CD4-positive, alpha-beta memory T cell (primary cell): ENCODE data around the gene UBASH3B. TPM values are rescaled to one million over a fixed set of nuclear protein-coding genes. Genes with fewer than 3 reads are reported as not detected.
"Not testable (repeated sequence)": the region's sequence is repeated elsewhere in the genome, so short reads cannot be mapped to it uniquely, and the experiment has no call there.

Experiments used
- CTCF ChIA-PET: fragments of 350-600 bp; sonication (Branson Sonifier 250); formaldehyde crosslinking; loops from one replicate; lab custom pipeline; 2021; ENCODE audit warnings: inconsistent platforms; ENCODE audit not compliant: partially characterized antibody; lab: Charles Lee
- POLR2A ChIA-PET: fragments of 350-600 bp; sonication (Branson Sonifier 250); formaldehyde crosslinking; loops from one replicate; lab custom pipeline; 2021; ENCODE audit not compliant: partially characterized antibody; lab: Charles Lee
- DNase-seq, 5 donors: peaks; one replicate each; pipeline versions ENCODE4 v3.0.0 to v3.0.0-alpha.2; 2020 to 2022; ENCODE audit warnings: mixed read lengths in 1 of 5
- H3K27ac ChIP-seq: one replicate; pipeline ENCODE4 v1.7.0; 2013; ENCODE audit warnings: low read depth, low read length
- H3K27me3 ChIP-seq: 2 replicates; pipeline ENCODE4 v1.7.0; 2013; ENCODE audit warnings: mild to moderate bottlenecking, low read length, moderate library complexity; ENCODE audit not compliant: insufficient read depth
- H3K36me3 ChIP-seq: 2 replicates; pipeline ENCODE4 v1.7.0; 2013; ENCODE audit warnings: mild to moderate bottlenecking, low read length, moderate library complexity; ENCODE audit not compliant: insufficient read depth
- H3K4me1 ChIP-seq: 2 replicates; pipeline ENCODE4 v1.7.0; 2013; ENCODE audit warnings: mild to moderate bottlenecking, low read length, moderate library complexity; ENCODE audit not compliant: insufficient read depth
- H3K4me3 ChIP-seq, 2 donors: one replicate each; pipeline ENCODE4 v1.7.0; 2013; ENCODE audit warnings: low read length in 2 of 2, mild to moderate bottlenecking in 1 of 2
- H3K9me3 ChIP-seq, 2 donors: one replicate each; pipeline ENCODE4 v1.7.0; 2013; ENCODE audit warnings: low read length in 2 of 2, control low read depth in 1 of 2; ENCODE audit not compliant: control insufficient read depth in 1 of 2
- H3K27ac Mint-ChIP-seq, 7 donors: one replicate each; pipeline ENCODE4 v1.8.0; 2020 to 2021; ENCODE audit warnings: mixed read lengths in 7 of 7, mild to moderate bottlenecking in 6 of 7, inconsistent platforms in 3 of 7, moderate library complexity in 3 of 7
- H3K27me3 Mint-ChIP-seq, 2 donors: one replicate each; pipeline ENCODE4 v1.8.0; 2020 to 2021; ENCODE audit warnings: mixed read lengths in 2 of 2
- H3K36me3 Mint-ChIP-seq, 2 donors: one replicate each; pipeline ENCODE4 v1.8.0; 2020 to 2021; ENCODE audit warnings: mixed read lengths in 2 of 2, inconsistent platforms in 1 of 2, mild to moderate bottlenecking in 1 of 2
- H3K4me1 Mint-ChIP-seq, 4 donors: one replicate each; pipeline ENCODE4 v1.8.0; 2020 to 2021; ENCODE audit warnings: mixed read lengths in 4 of 4, mild to moderate bottlenecking in 1 of 4
- H3K4me3 Mint-ChIP-seq, 8 donors: one replicate each; pipeline ENCODE4 v1.8.0; 2020 to 2021; ENCODE audit warnings: mixed read lengths in 8 of 8, mild to moderate bottlenecking in 7 of 8, moderate library complexity in 6 of 8, inconsistent platforms in 3 of 8
- H3K9me3 Mint-ChIP-seq, 8 donors: one replicate each; pipeline ENCODE4 v1.8.0; 2020 to 2021; ENCODE audit warnings: mixed read lengths in 8 of 8, mild to moderate bottlenecking in 5 of 8, inconsistent platforms in 3 of 8, moderate library complexity in 1 of 8
- intact Hi-C: fragments of 100-400 bp; cut with micrococcal nuclease; formaldehyde crosslinking; loops from one replicate; pipeline ENCODE4 v1.15.1; 2023
- polyA plus RNA-seq, 2 donors: library from polyadenylated mRNA; unstranded; fragments of 300-500 nt; fragmentation: Illumina TruSeq; gene quantifications; one replicate each; pipeline ENCODE4 v1.2.3, GENCODE V29; 2021
- total RNA-seq, 2 experiments: library from RNA; stranded (reverse); gene quantifications; one replicate each; pipeline ENCODE4 v1.2.3, GENCODE V29; 2021

UBASH3B gene
- total and polyA plus RNA-seq, 4 experiments from 2014 or later, result 6.7 to 30.9 (median 20.2) TPM

DNA sequence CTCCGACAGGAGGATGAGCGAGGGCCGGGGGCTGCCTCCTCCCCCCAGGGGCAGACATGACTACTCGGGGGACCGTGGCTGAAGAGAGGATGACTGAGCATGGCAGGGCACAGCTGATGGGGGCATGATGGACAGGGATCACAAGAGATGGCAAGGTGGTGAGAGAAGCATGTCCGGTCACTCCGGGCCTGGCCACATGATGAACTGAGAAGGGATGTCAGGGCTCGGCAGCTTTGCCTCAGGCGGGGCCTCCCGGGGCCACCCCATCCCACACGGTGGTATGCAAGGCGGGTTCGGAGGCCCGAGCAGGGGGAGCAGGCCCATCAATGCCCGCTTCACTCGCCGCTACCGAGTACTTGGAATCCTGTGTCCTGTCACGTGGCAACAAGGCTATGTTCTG, 36.6 kb upstream of the UBASH3B start:
- H3K4me3 Mint-ChIP-seq, result no peak overlapping the region
- H3K36me3 Mint-ChIP-seq, result no peaks in the 10 kb centered on the region
- H3K27ac ChIP-seq, result no peak overlapping the region
- no peak overlapping the region for H3K27ac Mint-ChIP-seq
- POLR2A ChIA-PET, result no interaction called here
- no peaks in the 10 kb centered on the region for H3K4me1 ChIP-seq
- peaks cover 0 to 7% (median 0%) of the 10 kb centered on the region in 8 donors for H3K9me3 Mint-ChIP-seq
- no peak for DNase-seq
- intact Hi-C loops, result no loop called here
- no peaks in the 10 kb centered on the region for H3K9me3 ChIP-seq
- no peaks in the 10 kb centered on the region for H3K36me3 ChIP-seq
- H3K4me1 Mint-ChIP-seq, result no peaks in the 10 kb centered on the region
- H3K27me3 Mint-ChIP-seq, result peaks cover 0 to 2% of the 10 kb centered on the region in 2 donors
- no peaks in the 10 kb centered on the region for H3K27me3 ChIP-seq
- CTCF ChIA-PET, result interaction anchor here (1.3 to 2.0 kb wide), 3 partner anchors 10 to 234 kb away, joined by 5 to 8 read pairs (median 6); no protein-coding TSS in a partner anchor
- H3K4me3 ChIP-seq, result no peak overlapping the region

- Histone ChIP-seq H3K4me1 (no peaks in the 10 kb centered on the region), H3K36me3 (no peaks in the 10 kb centered on the region), H3K4me3 (no peak overlapping the region), H3K27ac (no peak overlapping the region), H3K27me3 (no peaks in the 10 kb centered on the region), H3K9me3 (no peaks in the 10 kb centered on the region)
- no peak overlapping the region for H3K4me3 Mint-ChIP-seq
- peaks cover 1 to 2% of the 10 kb centered on the region in 2 donors for H3K27me3 Mint-ChIP-seq
- peaks cover 0 to 7% (median 0%) of the 10 kb centered on the region in 8 donors for H3K9me3 Mint-ChIP-seq
- no peak for DNase-seq
- H3K36me3 Mint-ChIP-seq, result no peaks in the 10 kb centered on the region
- ChIA-PET CTCF (interaction anchor here (1.1 to 2.0 kb wide), 4 partner anchors 9 to 233 kb away, joined by 3 to 8 read pairs (median 6); no protein-coding TSS in a partner anchor), POLR2A (no interaction called here)
- no peaks in the 10 kb centered on the region for H3K4me1 Mint-ChIP-seq
- intact Hi-C loops, result no loop called here
- no peak overlapping the region for H3K27ac Mint-ChIP-seq
These were observed 35.8 kb upstream of the UBASH3B start for GRCh38 chr11:122619757-122620156.

GRCh38 chr11:122625501-122625900, 30.0 kb upstream of the UBASH3B start:
- POLR2A ChIA-PET, result not testable (repeated sequence)

DNA sequence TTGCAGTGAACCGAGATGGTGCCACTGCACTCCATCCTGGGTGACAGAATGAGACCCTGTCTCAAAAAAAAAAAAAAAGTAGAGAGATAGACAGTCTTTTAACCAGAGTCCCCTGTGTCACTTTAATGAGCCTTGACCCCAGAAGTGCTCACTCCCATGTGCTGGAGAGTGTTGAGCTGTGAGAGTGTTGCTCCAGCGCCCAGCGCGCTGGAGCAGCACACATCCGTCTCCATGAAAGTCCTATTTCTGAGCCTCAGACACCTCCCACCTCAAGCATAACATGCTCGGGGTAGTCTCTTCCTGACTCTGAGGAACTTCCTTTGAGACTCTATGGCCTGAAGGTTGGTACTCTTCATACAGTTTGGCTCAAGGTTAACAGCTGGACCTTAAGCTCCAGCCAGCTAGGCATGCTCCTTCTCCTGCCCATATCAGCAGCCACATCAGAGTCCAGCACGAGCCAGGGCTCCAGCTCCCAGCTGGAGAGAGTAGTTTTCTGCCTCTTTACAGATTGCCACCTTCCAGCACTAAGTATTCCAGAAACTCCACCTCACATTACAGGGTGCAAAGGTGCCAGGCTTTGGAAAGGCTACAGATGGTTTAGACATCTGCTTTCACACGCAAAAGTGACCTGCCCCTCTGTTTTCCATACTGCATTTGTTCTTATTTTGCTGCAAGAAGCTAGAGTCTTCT, 29.4 kb upstream of the UBASH3B start:
- peaks cover 0 to 7% (median 4%) of the 10 kb centered on the region in 4 donors for H3K4me1 Mint-ChIP-seq
- no peak overlapping the region for H3K4me3 ChIP-seq
- POLR2A ChIA-PET, result no interaction called here
- H3K27me3 ChIP-seq, result no peaks in the 10 kb centered on the region
- H3K9me3 ChIP-seq, result no peaks in the 10 kb centered on the region
- H3K27me3 Mint-ChIP-seq, result peaks cover 0 to 1% of the 10 kb centered on the region in 2 donors
- H3K36me3 ChIP-seq, result no peaks in the 10 kb centered on the region
- H3K36me3 Mint-ChIP-seq, result no peaks in the 10 kb centered on the region
- no peak for DNase-seq
- intact Hi-C loops, result no loop called here
- H3K27ac ChIP-seq, result no peak overlapping the region
- H3K4me3 Mint-ChIP-seq, result no peak overlapping the region
- CTCF ChIA-PET, result interaction anchor here (1.0 to 16.3 kb wide), 6 partner anchors 126 to 227 kb away, joined by 3 to 472 read pairs (median 44); no protein-coding TSS in a partner anchor
- peaks cover 5% of the 10 kb centered on the region for H3K4me1 ChIP-seq
- H3K9me3 Mint-ChIP-seq, result no peaks in the 10 kb centered on the region
- no peak overlapping the region for H3K27ac Mint-ChIP-seq

More at GRCh38 chr11:122625501-122625900, 30.0 kb upstream of the UBASH3B start:
- H3K4me1 ChIP-seq, H3K27ac Mint-ChIP-seq, H3K9me3 Mint-ChIP-seq, H3K9me3 ChIP-seq, H3K4me1 Mint-ChIP-seq, H3K36me3 Mint-ChIP-seq, H3K27me3 Mint-ChIP-seq, DNase-seq, H3K27ac ChIP-seq, H3K27me3 ChIP-seq, H3K4me3 ChIP-seq, H3K36me3 ChIP-seq, intact Hi-C loops, H3K4me3 Mint-ChIP-seq: not testable (repeated sequence)
- CTCF ChIA-PET, result interaction anchor here (0.7 to 16.3 kb wide), 6 partner anchors 45 to 227 kb away, joined by 3 to 472 read pairs (median 38); no protein-coding TSS in a partner anchor

- H3K4me1 ChIP-seq, result peaks cover 8% of the 10 kb centered on the region
- ChIA-PET POLR2A (interaction anchor here (0.7 to 2.8 kb wide), 3 partner anchors 47 to 161 kb away, joined by 3 to 20 read pairs (median 4); no protein-coding TSS in a partner anchor), CTCF (interaction anchor here (0.5 to 16.3 kb wide), 23 partner anchors 9 to 426 kb away, joined by 3 to 472 read pairs (median 9); partner anchors contain the start of gene UBASH3B)
- intact Hi-C loops, result no loop called here
- no peaks in the 10 kb centered on the region for H3K36me3 Mint-ChIP-seq
- no peak for DNase-seq
- peaks cover 0 to 1% of the 10 kb centered on the region in 2 donors for H3K27me3 Mint-ChIP-seq
- no peaks in the 10 kb centered on the region for H3K36me3 ChIP-seq
- peaks cover 0 to 7% (median 4%) of the 10 kb centered on the region in 4 donors for H3K4me1 Mint-ChIP-seq
- H3K27ac ChIP-seq, result no peak overlapping the region
- no peaks in the 10 kb centered on the region for H3K9me3 Mint-ChIP-seq
- no peaks in the 10 kb centered on the region for H3K27me3 ChIP-seq
- no peak overlapping the region for H3K4me3 ChIP-seq
- peak overlapping the region in 1 of 7 donors; percentile 30 for H3K27ac Mint-ChIP-seq
- H3K4me3 Mint-ChIP-seq, result no peak overlapping the region
- no peaks in the 10 kb centered on the region for H3K9me3 ChIP-seq
These were observed 27.8 kb upstream of the UBASH3B start for GRCh38 chr11:122627745-122628144.

GRCh38 chr11:122628810-122629555, 26.5 kb upstream of the UBASH3B start:
- CTCF ChIA-PET, result interaction anchor here (0.7 to 16.3 kb wide), 34 partner anchors 8 to 474 kb away, joined by 3 to 472 read pairs (median 6); partner anchors contain the start of gene UBASH3B
- Histone ChIP-seq H3K4me3 (no peak overlapping the region), H3K4me1 (peaks cover 8% of the 10 kb centered on the region), H3K9me3 (no peaks in the 10 kb centered on the region), H3K27ac (no peak overlapping the region), H3K27me3 (no peaks in the 10 kb centered on the region), H3K36me3 (no peaks in the 10 kb centered on the region)
- H3K9me3 Mint-ChIP-seq, result no peaks in the 10 kb centered on the region
- intact Hi-C loops, result loop anchor here (1.0 kb wide), 4 partner anchors 49 to 225 kb away; no protein-coding TSS in a partner anchor
- no peak overlapping the region for H3K4me3 Mint-ChIP-seq
- DNase-seq, result peak; percentile 60 to 64 (median 62)
- H3K36me3 Mint-ChIP-seq, result no peaks in the 10 kb centered on the region
- H3K27me3 Mint-ChIP-seq, result peaks cover 0 to 1% of the 10 kb centered on the region in 2 donors
- peaks cover 0 to 10% (median 6%) of the 10 kb centered on the region in 4 donors for H3K4me1 Mint-ChIP-seq
- POLR2A ChIA-PET, result interaction anchor here (0.9 to 2.8 kb wide), 6 partner anchors 27 to 152 kb away, joined by 4 to 20 read pairs (median 6); no protein-coding TSS in a partner anchor
- H3K27ac Mint-ChIP-seq, result no peak overlapping the region
